Neural crest cell (in vitro differentiated cells): Measurements from ENCODE around the gene LINC00237. TPM values are rescaled to one million over a fixed set of nuclear protein-coding genes. Genes with fewer than 3 reads are reported as not detected.

Experiments
- DNase-seq: peaks from one replicate; pipeline ENCODE4 v3.0.0; 2021; ENCODE audit warnings: low read depth, mixed read lengths, low spot score
- H3K27ac Mint-ChIP-seq: one replicate; pipeline ENCODE4 v1.8.0; 2021; ENCODE audit warnings: mild to moderate bottlenecking, mixed read lengths; ENCODE audit not compliant: unreplicated experiment
- H3K27me3 Mint-ChIP-seq: 2 replicates; pipeline ENCODE4 v1.8.0; 2021; ENCODE audit warnings: low read depth, mild to moderate bottlenecking, mixed read lengths
- H3K36me3 Mint-ChIP-seq: 2 replicates; pipeline ENCODE4 v1.8.0; 2021; ENCODE audit warnings: low read depth, mild to moderate bottlenecking, mixed read lengths
- H3K4me1 Mint-ChIP-seq: 2 replicates; pipeline ENCODE4 v1.8.0; 2021; ENCODE audit warnings: mixed read lengths
- H3K4me3 Mint-ChIP-seq: one replicate; pipeline ENCODE4 v1.8.0; 2021; ENCODE audit warnings: mild to moderate bottlenecking, mixed read lengths
- H3K9me3 Mint-ChIP-seq: 2 replicates; pipeline ENCODE4 v1.8.0; 2021; ENCODE audit warnings: mixed read lengths
- total RNA-seq: library from RNA; stranded (reverse); gene quantifications from 2 replicates; pipeline ENCODE4 v1.2.1, GENCODE V29; 2021
- TF ChIP-seq, protein P1 (sequence below): fragments of 200-600 bp; sonication (generic); conservative IDR thresholded peaks from 2 replicates; pipeline ENCODE4 v1.5.0; 2021; ENCODE audit warnings: antibody characterized with exemption, mild to moderate bottlenecking

The LINC00237 gene
- total RNA-seq, 1 donor from 2014 or later = not detected

DNA sequence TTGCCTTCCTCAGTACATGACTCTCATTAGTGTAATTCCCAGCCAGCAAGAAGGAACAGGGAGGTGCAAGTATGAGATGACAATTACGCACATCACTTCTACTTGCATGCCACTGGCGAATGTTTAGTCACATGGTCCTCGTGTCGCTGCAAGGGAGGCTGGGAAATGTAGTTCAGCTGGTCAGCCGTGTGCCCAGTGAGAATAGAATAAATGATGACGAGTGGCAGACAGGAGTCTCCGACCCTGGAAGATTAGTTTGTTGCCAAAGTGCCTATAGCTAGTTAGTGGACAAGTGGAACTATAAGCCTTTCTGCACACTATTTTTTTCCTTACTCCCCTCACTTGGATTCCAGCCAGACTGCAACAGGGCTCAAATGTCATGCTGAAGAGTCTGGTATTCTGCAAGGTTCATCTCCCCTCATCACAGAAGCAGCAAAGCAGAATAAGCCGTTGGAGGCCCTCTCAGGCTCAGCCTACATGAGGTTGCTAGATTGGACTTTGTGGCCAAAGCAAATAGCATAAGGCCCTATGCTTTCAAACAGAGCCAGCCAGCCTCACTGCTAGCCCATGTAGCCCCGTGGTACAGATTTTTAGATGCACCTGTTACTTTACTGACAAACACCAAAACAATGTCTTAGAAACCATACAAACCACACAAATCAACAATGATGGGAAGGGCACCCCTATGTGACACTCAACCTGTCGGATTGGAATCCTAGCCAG is 9.7 kb downstream of the LINC00237 start:
- TF ChIP-seq, protein P1, sequence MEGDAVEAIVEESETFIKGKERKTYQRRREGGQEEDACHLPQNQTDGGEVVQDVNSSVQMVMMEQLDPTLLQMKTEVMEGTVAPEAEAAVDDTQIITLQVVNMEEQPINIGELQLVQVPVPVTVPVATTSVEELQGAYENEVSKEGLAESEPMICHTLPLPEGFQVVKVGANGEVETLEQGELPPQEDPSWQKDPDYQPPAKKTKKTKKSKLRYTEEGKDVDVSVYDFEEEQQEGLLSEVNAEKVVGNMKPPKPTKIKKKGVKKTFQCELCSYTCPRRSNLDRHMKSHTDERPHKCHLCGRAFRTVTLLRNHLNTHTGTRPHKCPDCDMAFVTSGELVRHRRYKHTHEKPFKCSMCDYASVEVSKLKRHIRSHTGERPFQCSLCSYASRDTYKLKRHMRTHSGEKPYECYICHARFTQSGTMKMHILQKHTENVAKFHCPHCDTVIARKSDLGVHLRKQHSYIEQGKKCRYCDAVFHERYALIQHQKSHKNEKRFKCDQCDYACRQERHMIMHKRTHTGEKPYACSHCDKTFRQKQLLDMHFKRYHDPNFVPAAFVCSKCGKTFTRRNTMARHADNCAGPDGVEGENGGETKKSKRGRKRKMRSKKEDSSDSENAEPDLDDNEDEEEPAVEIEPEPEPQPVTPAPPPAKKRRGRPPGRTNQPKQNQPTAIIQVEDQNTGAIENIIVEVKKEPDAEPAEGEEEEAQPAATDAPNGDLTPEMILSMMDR = no peak
- DNase-seq = no peak
- H3K36me3 Mint-ChIP-seq = no peaks in the 10 kb centered on the region
- H3K4me1 Mint-ChIP-seq = peaks cover 16% of the 10 kb centered on the region
- no peaks in the 10 kb centered on the region for H3K9me3 Mint-ChIP-seq
- no peak overlapping the region for H3K27ac Mint-ChIP-seq
- H3K27me3 Mint-ChIP-seq = peaks cover 93% of the 10 kb centered on the region
- H3K4me3 Mint-ChIP-seq = no peak overlapping the region

DNA sequence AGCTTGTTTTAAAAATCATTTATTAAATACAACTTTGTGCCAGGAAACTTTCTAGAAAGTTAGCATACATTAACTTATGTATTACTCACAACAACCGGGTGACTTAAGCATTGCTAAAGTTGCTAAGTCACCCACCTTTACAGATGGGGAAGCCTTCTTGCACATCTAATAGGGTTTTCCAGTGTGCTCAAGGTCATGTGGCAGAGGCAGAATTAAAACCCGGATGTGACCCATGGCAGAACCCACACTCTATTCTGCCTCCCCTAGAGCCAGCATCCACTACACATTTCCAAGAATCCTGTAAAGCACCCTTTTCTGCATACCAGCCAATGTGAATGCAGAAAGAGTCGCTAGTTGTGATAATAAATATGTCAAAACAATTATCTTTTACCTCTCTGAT is 13.4 kb downstream of the LINC00237 start:
- Mint-ChIP-seq H3K4me1 (peaks cover 16% of the 10 kb centered on the region), H3K9me3 (no peaks in the 10 kb centered on the region), H3K27ac (no peak overlapping the region), H3K4me3 (no peak overlapping the region), H3K27me3 (peaks cover 89% of the 10 kb centered on the region), H3K36me3 (no peaks in the 10 kb centered on the region)
- TF ChIP-seq, protein P1 = no peak
- no peak for DNase-seq

DNA sequence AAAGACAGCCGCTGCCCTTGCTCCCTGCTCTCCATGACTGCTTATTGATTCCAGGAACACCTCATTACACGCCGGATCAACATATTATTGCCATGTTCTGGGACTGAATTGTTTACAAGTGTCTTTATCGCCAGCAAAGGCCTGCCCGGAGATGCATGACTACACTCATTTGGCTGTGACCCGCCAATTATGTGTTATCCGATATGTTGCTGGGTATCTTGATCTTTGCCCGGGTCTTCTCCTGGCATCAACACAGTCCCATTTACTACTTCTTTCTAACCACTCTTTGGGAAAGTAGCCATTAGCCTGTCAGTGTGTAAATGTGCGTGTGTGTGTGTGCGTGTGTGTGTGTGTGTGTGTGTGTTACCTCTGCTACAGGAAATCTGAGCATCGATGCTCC is 15.4 kb downstream of the LINC00237 start:
- no peak overlapping the region for H3K4me3 Mint-ChIP-seq

DNA sequence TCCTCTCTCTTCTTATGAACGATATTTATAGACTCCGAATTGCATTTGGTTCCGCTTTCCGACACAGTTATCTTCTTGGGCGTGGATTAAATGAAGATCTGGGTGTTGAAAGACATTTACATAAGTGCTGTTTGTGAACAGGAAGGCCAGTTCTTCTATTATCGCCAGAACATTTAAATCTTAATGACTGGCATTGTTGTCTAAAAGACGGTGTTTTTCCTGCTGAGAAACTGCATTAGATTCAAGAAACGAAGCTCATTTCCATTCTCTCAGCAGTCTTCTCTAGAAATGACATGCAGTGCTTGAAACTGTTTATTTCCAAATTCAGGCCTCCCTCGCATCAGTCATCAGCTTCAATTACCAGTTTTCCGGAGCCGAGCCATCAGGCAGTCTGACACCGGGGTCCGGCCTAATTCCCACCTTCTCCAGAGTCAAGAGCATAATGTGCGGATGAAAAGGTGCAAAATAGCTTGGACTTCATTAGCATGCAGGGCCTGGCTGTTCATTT is 16.0 kb downstream of the LINC00237 start:
- Mint-ChIP-seq H3K27me3 (peaks cover 67% of the 10 kb centered on the region), H3K4me1 (peaks cover 16% of the 10 kb centered on the region), H3K36me3 (no peaks in the 10 kb centered on the region), H3K27ac (no peak overlapping the region), H3K9me3 (no peaks in the 10 kb centered on the region), H3K4me3 (no peak overlapping the region)
- no peak for DNase-seq
- TF ChIP-seq, protein P1 = no peak

More for the DNA sequence above, 15.4 kb downstream of the LINC00237 start:
- Mint-ChIP-seq H3K36me3 (no peaks in the 10 kb centered on the region), H3K27ac (no peak overlapping the region), H3K9me3 (no peaks in the 10 kb centered on the region), H3K27me3 (peaks cover 73% of the 10 kb centered on the region), H3K4me1 (peaks cover 16% of the 10 kb centered on the region)
- TF ChIP-seq, protein P1 = no peak
- no peak for DNase-seq

DNA sequence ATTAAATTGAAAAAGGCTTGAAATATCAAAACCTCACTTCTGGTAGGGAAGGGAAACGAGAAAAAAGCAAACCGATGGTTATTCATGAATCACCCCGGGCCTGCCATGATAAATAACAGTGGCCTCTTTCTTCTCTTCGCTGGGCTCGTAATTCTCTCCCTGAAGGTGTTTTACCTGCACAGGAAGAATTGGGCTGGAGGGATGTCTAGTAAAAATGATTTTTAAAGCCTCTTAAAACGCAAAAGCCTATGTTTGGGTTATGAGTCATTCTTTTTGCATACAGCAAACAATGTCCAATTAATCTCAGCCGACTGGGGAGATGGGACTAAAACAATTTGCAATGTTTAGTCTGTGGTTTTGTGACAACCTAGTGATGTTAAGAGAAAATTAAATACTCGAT is 16.8 kb downstream of the LINC00237 start:
- DNase-seq = no peak
- no peak overlapping the region for H3K27ac Mint-ChIP-seq
- peaks cover 65% of the 10 kb centered on the region for H3K27me3 Mint-ChIP-seq
- H3K36me3 Mint-ChIP-seq = no peaks in the 10 kb centered on the region
- H3K9me3 Mint-ChIP-seq = no peaks in the 10 kb centered on the region
- peaks cover 16% of the 10 kb centered on the region for H3K4me1 Mint-ChIP-seq
- TF ChIP-seq, protein P1 = no peak
- H3K4me3 Mint-ChIP-seq = no peak overlapping the region
